Activated naive CD4-positive, alpha-beta T cell treated with anti-CD3 and anti-CD28 coated beads for 36 hours (primary cell): ENCODE measurements around the gene LY6G6F. TPM values are rescaled to one million over a fixed set of nuclear protein-coding genes. Genes with fewer than 3 reads are reported as not detected.
"Not testable (repeated sequence)": the region's sequence is repeated elsewhere in the genome, so short reads cannot be mapped to it uniquely, and the experiment has no call there.

ENCODE experiments used
- CTCF ChIA-PET: fragments of 350-600 bp; sonication (Branson Sonifier 250); formaldehyde crosslinking; loops from one replicate; lab custom pipeline; 2021; ENCODE audit warnings: antibody characterized with exemption; lab: Charles Lee
- DNase-seq: peaks from one replicate; pipeline ENCODE4 v3.0.0-alpha.2; 2020
- H3K27ac Mint-ChIP-seq: one replicate; pipeline ENCODE4 v1.8.0; 2021; ENCODE audit warnings: mild to moderate bottlenecking, mixed read lengths
- H3K27me3 Mint-ChIP-seq: one replicate; pipeline ENCODE4 v1.8.0; 2021; ENCODE audit warnings: low read depth, mixed read lengths
- H3K36me3 Mint-ChIP-seq: one replicate; pipeline ENCODE4 v1.8.0; 2021; ENCODE audit warnings: low read depth, mixed read lengths
- H3K4me1 Mint-ChIP-seq: one replicate; pipeline ENCODE4 v1.8.0; 2021; ENCODE audit warnings: low read depth, mixed read lengths
- H3K4me3 Mint-ChIP-seq: one replicate; pipeline ENCODE4 v1.8.0; 2021; ENCODE audit warnings: mild to moderate bottlenecking, moderate library complexity, mixed read lengths
- H3K9me3 Mint-ChIP-seq: one replicate; pipeline ENCODE4 v1.8.0; 2021; ENCODE audit warnings: mixed read lengths
- intact Hi-C: fragments of 100-400 bp; cut with micrococcal nuclease; formaldehyde crosslinking; loops from one replicate; pipeline ENCODE4 v1.15.1; 2023
- total RNA-seq, 2 experiments: library from RNA; stranded (reverse); gene quantifications; one replicate each; pipeline ENCODE4 v1.2.3, GENCODE V29; 2021

The LY6G6F gene
- total RNA-seq, 2 experiments from 2014 or later = not detected

- peaks cover 12% of the 10 kb centered on the region for H3K4me1 Mint-ChIP-seq
- no peaks in the 10 kb centered on the region for H3K9me3 Mint-ChIP-seq
- no peak overlapping the region for H3K4me3 Mint-ChIP-seq
- DNase-seq = no peak
- H3K36me3 Mint-ChIP-seq = peaks cover 20% of the 10 kb centered on the region
- CTCF ChIA-PET = interaction anchor here (2.3 kb wide), 1 partner anchor 12 kb away, joined by 6 read pairs; the partner anchor contains the start of gene LY6G5C
- no peaks in the 10 kb centered on the region for H3K27me3 Mint-ChIP-seq
- intact Hi-C loops = no loop called here
- no peak overlapping the region for H3K27ac Mint-ChIP-seq
Measured at GRCh38 chr6:31693535-31693934, 13.1 kb upstream of the LY6G6F start.

GRCh38 chr6:31697555-31697954 lies 9.1 kb upstream of the LY6G6F start:
- Mint-ChIP-seq H3K36me3 (peaks cover 19% of the 10 kb centered on the region), H3K9me3 (no peaks in the 10 kb centered on the region), H3K4me1 (peaks cover 25% of the 10 kb centered on the region), H3K27me3 (no peaks in the 10 kb centered on the region), H3K27ac (peak overlapping the region; percentile 70), H3K4me3 (no peak overlapping the region)
- CTCF ChIA-PET = no interaction called here
- DNase-seq = peak; percentile 32
- intact Hi-C loops = no loop called here

GRCh38 chr6:31700740-31701401 lies 5.8 kb upstream of the LY6G6F start:
- no peak for DNase-seq
- no peak overlapping the region for H3K27ac Mint-ChIP-seq
- no peaks in the 10 kb centered on the region for H3K9me3 Mint-ChIP-seq
- CTCF ChIA-PET = no interaction called here
- H3K36me3 Mint-ChIP-seq = peaks cover 18% of the 10 kb centered on the region
- H3K4me3 Mint-ChIP-seq = no peak overlapping the region
- intact Hi-C loops = no loop called here
- peaks cover 28% of the 10 kb centered on the region for H3K4me1 Mint-ChIP-seq
- no peaks in the 10 kb centered on the region for H3K27me3 Mint-ChIP-seq

DNA sequence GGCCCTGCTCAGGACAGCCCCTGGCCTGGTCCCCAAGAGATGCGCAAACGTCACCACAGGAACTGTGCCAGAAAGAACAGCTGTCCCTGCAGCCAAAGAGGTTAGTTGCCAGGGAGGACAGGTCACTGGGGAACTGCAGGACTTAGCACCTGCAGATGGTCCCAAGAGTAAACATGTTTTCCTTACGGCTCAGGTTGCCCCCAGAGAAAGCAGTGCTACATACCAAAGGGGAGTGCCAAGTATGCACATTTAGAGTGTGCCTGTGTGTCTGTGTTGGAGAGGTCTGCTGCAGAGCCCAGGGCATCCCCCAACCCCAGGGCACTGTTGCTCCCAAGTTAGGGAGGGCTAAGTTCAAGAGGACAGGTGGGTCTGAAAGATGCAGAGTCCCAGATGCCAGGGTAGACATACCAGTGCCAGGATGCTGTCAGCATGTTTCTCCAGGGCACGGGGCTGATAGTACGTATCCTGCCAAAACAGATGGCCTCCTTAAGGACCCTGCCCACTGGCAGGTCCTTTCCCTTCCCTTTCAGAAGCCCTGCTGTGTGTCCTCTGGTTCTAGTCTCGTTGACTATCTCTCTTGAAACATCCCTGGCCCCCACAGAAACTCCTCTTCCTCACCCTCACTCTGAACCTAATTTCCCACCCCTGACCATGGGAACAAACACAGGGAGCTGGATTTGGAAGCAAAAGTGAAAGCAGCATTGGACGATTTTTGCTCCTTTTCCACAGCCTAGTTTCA lies 4.8 kb upstream of the LY6G6F start:
- H3K36me3 Mint-ChIP-seq = peaks cover 13% of the 10 kb centered on the region
- no peaks in the 10 kb centered on the region for H3K9me3 Mint-ChIP-seq
- CTCF ChIA-PET = no interaction called here
- H3K4me3 Mint-ChIP-seq = peak overlapping the region; percentile 99
- H3K4me1 Mint-ChIP-seq = peaks cover 28% of the 10 kb centered on the region
- DNase-seq = peak; percentile 7
- intact Hi-C loops = no loop called here
- H3K27me3 Mint-ChIP-seq = no peaks in the 10 kb centered on the region
- peak overlapping the region; percentile 97 for H3K27ac Mint-ChIP-seq

DNA sequence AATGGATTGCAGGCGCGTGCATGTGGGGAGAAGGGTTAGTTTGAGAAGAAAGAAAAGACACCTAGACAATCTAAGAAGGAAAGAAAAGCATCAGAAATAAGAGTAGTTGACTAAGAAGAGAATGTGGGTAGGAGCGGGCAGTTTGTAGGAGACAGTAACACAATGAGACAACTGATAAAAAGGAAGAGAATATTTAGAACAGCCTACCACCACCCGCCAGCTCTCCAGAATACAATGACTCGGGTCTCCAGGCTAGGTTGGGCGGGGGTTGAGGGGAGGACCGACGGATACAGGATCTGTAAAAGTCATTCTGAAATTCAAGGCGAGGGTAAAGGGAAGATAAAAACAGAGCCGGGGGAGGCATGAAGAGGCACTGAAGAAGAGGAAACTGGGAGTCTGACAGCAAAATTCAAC lies 4.3 kb upstream of the LY6G6F start:
- Mint-ChIP-seq H3K4me1 (peaks cover 26% of the 10 kb centered on the region), H3K27ac (peak overlapping the region; percentile 97), H3K9me3 (no peaks in the 10 kb centered on the region), H3K36me3 (peaks cover 10% of the 10 kb centered on the region), H3K27me3 (no peaks in the 10 kb centered on the region), H3K4me3 (peak overlapping the region; percentile 99)
- CTCF ChIA-PET = interaction anchor here (1.1 kb wide), 1 partner anchor 128 kb away, joined by 4 read pairs; no protein-coding TSS in a partner anchor
- DNase-seq = peak; percentile 72
- intact Hi-C loops = no loop called here

- peak within 1 kb of the TSS; percentile 97 for H3K27ac Mint-ChIP-seq
- peak; percentile 99 for DNase-seq
- CTCF ChIA-PET = interaction anchor here (0.8 to 1.1 kb wide), 4 partner anchors 22 to 127 kb away, joined by 3 to 5 read pairs (median 4); partner anchors contain the start of gene LY6G5C
- peaks cover 21% of the 10 kb centered on the region for H3K4me1 Mint-ChIP-seq
- peak within 1 kb of the TSS; percentile 99 for H3K4me3 Mint-ChIP-seq
- intact Hi-C loops = loop anchor here (1.0 kb wide), 9 partner anchors 35 to 475 kb away; partner anchors contain the start of genes ATF6B, BAG6, NFKBIL1 and PRRC2A
- H3K36me3 Mint-ChIP-seq = peaks cover 5% of the 10 kb centered on the region
- H3K9me3 Mint-ChIP-seq = no peaks in the 10 kb centered on the region
- H3K27me3 Mint-ChIP-seq = no peaks in the 10 kb centered on the region
Measured at GRCh38 chr6:31702819-31703716, 3.6 kb upstream of the LY6G6F start, which contains the start of gene ABHD16A. Gene ABHD16A (minus strand): TSS chr6:31703324. CDS start chr6:31703281, 43 bp downstream.

DNA sequence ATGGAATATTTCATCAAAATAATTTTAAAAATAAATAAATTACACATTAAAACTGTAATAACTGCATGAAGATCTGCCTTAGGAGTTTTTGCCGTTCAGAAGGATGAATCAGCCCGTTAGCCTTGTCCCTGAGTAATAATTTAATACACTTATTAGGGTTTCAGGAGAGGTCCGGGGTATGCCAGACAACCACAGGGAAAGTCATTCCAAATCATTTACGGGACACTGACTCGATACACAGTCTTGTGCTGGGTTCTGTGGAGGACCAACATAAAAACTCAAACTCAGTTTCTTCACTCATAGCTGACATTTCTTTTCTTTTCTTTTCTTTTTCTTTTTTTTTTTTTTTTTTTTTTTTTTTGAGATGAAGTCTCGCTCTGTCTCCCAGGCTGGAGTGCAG lies 735 bp upstream of the LY6G6F start:
- Mint-ChIP-seq H3K4me1 (peaks cover 18% of the 10 kb centered on the region), H3K27me3 (no peaks in the 10 kb centered on the region), H3K36me3 (peaks cover 5% of the 10 kb centered on the region), H3K27ac (no peak overlapping the region), H3K9me3 (no peaks in the 10 kb centered on the region), H3K4me3 (no peak overlapping the region)
- intact Hi-C loops = no loop called here
- CTCF ChIA-PET = interaction anchor here (1.1 kb wide), 1 partner anchor 33 kb away, joined by 3 read pairs; no protein-coding TSS in a partner anchor
- no peak for DNase-seq

GRCh38 chr6:31707701-31708100 lies 1.0 kb downstream of the LY6G6F start:
- intact Hi-C loops = no loop called here
- CTCF ChIA-PET = no interaction called here

DNA sequence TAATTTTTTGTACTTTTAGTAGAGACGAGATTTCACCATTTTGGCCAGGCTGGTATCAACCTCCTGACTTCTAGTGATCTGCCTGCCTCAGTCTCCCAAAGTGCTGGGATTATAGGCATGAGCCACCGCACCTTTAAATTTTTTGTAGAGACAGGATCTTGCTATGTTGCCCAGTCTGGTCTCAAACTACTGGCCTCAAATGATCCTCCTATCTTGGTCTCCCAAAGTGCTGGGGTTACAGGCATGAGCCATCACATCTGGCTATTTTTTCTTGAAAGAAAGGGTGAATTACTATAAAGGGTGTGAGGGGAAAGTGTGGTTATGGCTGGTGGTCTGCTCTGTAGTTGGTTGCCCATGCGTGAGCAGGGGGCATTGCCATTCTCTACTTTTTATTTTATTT lies 1.6 kb downstream of the LY6G6F start:
- H3K27me3 Mint-ChIP-seq = no peaks in the 10 kb centered on the region
- DNase-seq = no peak
- H3K9me3 Mint-ChIP-seq = no peaks in the 10 kb centered on the region
- no peaks in the 10 kb centered on the region for H3K36me3 Mint-ChIP-seq
- intact Hi-C loops = no loop called here
- CTCF ChIA-PET = no interaction called here
- H3K4me3 Mint-ChIP-seq = no peak overlapping the region
- H3K27ac Mint-ChIP-seq = no peak overlapping the region
- H3K4me1 Mint-ChIP-seq = peaks cover 8% of the 10 kb centered on the region

More at GRCh38 chr6:31707701-31708100, 1.0 kb downstream of the LY6G6F start:
- no peak overlapping the region for H3K27ac Mint-ChIP-seq
- H3K4me1 Mint-ChIP-seq = peaks cover 8% of the 10 kb centered on the region
- no peaks in the 10 kb centered on the region for H3K27me3 Mint-ChIP-seq
- no peak overlapping the region for H3K4me3 Mint-ChIP-seq
- no peaks in the 10 kb centered on the region for H3K36me3 Mint-ChIP-seq
- no peak for DNase-seq
- no peaks in the 10 kb centered on the region for H3K9me3 Mint-ChIP-seq

- H3K27me3 Mint-ChIP-seq, H3K9me3 Mint-ChIP-seq, intact Hi-C loops, H3K27ac Mint-ChIP-seq, H3K36me3 Mint-ChIP-seq, DNase-seq, H3K4me3 Mint-ChIP-seq, H3K4me1 Mint-ChIP-seq: not testable (repeated sequence)
- CTCF ChIA-PET = interaction anchor here (0.6 kb wide), 1 partner anchor 243 kb away, joined by 3 read pairs; no protein-coding TSS in a partner anchor
Measured at GRCh38 chr6:31709157-31709556, 2.5 kb downstream of the LY6G6F start.

GRCh38 chr6:31710523-31711219 lies 4.0 kb downstream of the LY6G6F start:
- CTCF ChIA-PET = interaction anchor here (0.6 to 1.1 kb wide), 4 partner anchors 19 to 1653 kb away, joined by 3 to 4 read pairs (median 3); no protein-coding TSS in a partner anchor
- intact Hi-C loops = no loop called here
- H3K4me3 Mint-ChIP-seq = no peak overlapping the region
- peaks cover 8% of the 10 kb centered on the region for H3K4me1 Mint-ChIP-seq
- no peak overlapping the region for H3K27ac Mint-ChIP-seq
- no peak for DNase-seq
- H3K9me3 Mint-ChIP-seq = no peaks in the 10 kb centered on the region
- H3K36me3 Mint-ChIP-seq = no peaks in the 10 kb centered on the region
- no peaks in the 10 kb centered on the region for H3K27me3 Mint-ChIP-seq
